ENCODE data around the gene FOXD2.

FOXD2 gene

GRCh38 chr1:47417170-47418044 lies 20.4 kb upstream of the FOXD2 start:
- DNase-seq: no peak

DNA sequence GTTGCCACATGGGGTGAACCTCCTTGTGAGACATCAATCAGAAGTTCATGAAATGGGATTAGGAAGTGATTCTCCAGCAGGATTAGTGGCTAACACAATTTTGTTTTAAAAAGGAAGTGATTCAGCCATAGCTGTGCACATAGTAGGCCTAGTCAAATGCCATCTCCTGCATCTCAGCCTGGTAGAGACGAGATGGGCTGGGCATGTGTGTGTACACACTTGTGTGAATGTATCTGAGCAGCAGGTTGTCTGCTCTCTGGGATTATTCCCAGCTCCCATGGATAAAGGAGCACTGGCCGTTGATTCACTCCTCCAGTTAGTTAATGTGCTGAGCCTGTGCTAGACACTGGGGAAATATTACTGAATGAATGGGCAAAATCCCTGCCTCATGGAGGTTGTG lies 19.7 kb upstream of the FOXD2 start:
- DNase-seq: no peak

GRCh38 chr1:47418681-47419325 lies 19.0 kb upstream of the FOXD2 start:
- no peak for DNase-seq

GRCh38 chr1:47420547-47420946 lies 17.3 kb upstream of the FOXD2 start:
- no peak for DNase-seq

DNA sequence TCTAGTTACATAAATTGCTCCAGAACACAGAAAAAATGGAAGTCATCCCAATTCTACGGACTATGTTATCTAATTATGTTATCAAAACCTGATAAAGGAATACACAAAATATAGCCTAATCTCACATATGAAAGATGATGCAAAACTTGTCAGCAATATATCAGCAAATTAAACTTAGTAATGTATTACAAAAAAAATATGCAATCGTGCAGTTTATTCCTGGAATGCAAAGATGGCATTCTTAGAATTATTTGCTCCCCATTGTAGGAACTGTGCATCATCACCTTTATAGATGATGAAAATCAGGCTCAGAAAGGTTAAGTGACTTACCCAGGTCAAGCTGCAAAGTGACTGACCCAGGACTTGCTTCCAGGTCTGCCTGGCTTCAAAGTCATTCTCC lies 14.0 kb upstream of the FOXD2 start:
- DNase-seq: no peak

GRCh38 chr1:47424336-47424982 lies 13.4 kb upstream of the FOXD2 start:
- no peak for DNase-seq

- DNase-seq: no peak
These were observed 6.3 kb upstream of the FOXD2 start for GRCh38 chr1:47431534-47431933.

- DNase-seq: peak in 3 of 5 donors; percentile 37 to 67 (median 62)
These were observed 5.5 kb upstream of the FOXD2 start for GRCh38 chr1:47432071-47433036.

- DNase-seq: no peak
These were observed 4.8 kb upstream of the FOXD2 start for GRCh38 chr1:47433037-47433421.

DNA sequence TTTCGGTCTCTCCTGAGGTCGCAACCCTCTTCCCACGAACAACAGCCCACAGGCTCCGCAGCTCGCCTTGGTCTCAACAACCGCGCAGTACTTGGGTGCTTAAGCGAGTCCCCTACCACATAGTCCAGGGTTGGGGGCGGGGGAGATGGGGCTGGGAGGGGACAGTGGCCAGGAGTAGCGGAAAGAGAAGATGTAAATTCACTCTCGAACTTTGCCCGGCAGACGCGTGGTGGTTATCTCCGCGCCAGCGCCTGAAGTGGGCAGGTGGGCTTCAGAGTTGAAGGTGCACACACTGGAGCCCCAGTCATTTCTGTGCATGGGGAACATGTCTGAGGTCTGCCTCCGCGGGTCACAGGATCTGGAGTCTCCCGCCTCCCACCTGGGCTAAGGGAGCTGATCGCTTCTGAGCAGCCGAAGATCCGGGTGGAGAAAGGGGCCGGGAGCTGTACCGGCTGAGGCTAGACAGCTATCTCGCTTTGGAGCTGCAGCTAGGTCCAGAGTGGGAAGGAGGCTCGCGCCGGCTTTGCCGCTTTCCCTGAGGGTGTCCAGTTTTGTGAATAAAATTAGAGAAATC lies 4.3 kb upstream of the FOXD2 start:
- DNase-seq: no peak

DNA sequence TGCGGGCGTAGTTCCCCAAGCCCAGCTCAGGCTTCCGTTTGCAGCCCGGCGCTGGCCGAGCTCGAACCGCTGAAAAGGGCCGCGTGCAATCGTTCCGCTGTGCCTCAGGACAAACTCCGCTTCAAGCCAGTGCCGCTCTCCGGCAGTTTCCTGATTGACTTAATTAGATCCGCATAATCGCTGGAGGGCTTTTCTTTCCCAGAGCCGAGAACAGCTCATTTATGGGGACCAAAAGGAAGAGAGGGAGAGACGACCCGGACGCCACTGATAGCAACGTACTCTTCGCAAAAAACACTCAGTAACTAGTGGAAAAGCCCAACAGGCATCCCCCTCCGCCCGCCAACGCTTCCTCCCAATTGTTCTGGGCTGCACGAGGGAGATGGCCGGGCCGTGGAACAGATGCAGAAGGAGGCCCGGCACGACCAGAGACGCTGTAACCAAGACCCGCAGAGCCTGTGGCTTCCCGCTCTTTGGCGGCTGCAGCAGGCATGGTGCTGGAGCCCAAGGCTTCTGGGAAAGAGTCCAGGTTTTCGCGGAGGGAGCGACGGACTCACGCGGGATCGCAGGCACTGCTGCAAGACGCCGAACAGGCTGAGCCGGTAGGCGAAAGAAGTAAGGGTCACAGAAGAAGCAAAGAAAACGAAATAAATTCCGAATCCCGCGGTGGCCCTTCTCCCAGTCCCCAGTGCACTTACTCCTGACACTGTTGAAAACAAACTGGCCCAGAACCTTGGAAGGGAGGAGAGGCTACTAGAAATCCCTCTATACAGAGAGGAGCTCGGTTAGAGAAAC lies 3.6 kb upstream of the FOXD2 start:
- no peak for DNase-seq

DNA sequence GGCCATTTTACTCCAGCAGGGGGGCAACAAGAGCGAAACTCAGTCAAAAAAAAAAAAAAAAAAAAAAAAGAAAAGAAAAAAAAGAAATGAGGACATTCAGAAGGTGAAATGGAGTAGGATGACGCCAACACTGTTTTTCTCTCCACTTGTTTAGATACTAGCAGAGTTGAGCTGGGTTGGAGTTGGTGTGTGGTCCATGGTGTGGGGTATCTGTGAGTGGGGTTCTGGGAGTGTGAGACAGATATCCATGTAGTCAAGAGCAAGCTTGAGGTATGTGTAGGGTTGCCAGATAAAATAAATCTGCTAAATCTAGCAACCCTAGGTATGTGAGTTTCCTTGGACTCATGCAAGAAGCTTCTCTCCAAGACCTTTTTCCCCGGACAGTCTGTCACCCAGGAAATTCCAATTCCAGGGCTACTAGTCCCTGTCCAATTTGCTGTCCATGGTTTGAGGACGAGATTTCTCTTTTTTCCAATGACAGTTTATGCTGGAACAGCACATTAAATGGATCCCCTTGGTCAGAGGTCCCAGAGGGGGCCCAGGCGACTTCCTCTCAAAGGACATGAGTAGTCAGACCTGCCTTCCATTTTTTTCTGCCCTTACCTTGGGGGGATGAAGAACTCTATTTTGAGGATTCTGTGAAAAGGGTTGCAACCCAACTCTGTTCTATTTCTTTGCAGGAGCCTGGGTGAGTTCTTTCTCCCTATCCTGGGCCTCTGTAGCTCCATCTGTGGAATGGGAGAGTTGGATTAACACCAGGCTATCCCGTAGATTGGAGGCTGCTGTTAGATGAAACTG lies 2.1 kb upstream of the FOXD2 start:
- no peak for DNase-seq

GRCh38 chr1:47436304-47436978 lies 1.4 kb upstream of the FOXD2 start:
- DNase-seq: peak; percentile 41 to 81 (median 61)

DNA sequence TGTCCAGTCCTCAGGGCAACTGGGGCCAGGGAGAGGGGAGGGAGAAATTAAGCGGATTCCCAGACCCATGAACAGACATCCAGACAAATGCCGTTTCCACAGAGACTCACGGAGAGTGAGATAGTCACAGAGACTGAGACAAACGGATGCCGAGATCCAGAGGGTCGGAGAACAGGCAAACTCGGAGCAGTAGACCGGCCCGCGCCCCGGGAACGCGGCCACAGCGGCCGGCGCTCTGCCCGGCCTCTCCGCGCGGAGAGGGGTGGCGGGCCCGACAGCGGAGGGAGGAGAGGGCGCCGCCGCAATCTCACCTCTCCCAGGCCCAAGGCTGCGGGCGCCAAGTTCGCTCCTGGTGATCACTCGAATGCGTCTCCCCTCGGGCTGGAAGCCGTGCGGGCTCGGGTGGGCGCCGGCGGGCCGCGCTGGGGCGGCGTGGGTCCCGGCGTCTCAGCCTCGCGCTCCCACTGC lies 831 bp upstream of the FOXD2 start:
- DNase-seq: peak in 1 of 5 donors; percentile 20

- peak in 2 of 5 donors; percentile 31 to 44 for DNase-seq
These were observed 547 bp downstream of the FOXD2 start for GRCh38 chr1:47438165-47439016.

- DNase-seq: no peak
These were observed 1.4 kb downstream of the FOXD2 start for GRCh38 chr1:47439017-47439818.

- DNase-seq: no peak
These were observed 2.2 kb downstream of the FOXD2 start for GRCh38 chr1:47439819-47440598.
